Testis (tissue), 2 donors: ENCODE measurements around the gene LPAR3.

ENCODE experiments used
- POLR2A ChIP-seq: fragments of 450-650 bp; IDR thresholded peaks from one replicate; pipeline ENCODE4 v1.6.1; 2017; ENCODE audit warnings: antibody characterized with exemption, mild to moderate bottlenecking, moderate library complexity
- TF ChIP-seq, protein P1 (sequence below), 3 experiments: fragments of 450-650 bp in 2 of 3; fragments of 200-600 bp in 1 of 3; sonication (generic) in 1 of 3; IDR thresholded peaks; one replicate each; pipeline ENCODE4 v1.5.1; 2016 to 2019; ENCODE audit warnings: antibody characterized with exemption in 3 of 3, mild to moderate bottlenecking in 2 of 3, moderate library complexity in 1 of 3

- TF ChIP-seq, protein P1, sequence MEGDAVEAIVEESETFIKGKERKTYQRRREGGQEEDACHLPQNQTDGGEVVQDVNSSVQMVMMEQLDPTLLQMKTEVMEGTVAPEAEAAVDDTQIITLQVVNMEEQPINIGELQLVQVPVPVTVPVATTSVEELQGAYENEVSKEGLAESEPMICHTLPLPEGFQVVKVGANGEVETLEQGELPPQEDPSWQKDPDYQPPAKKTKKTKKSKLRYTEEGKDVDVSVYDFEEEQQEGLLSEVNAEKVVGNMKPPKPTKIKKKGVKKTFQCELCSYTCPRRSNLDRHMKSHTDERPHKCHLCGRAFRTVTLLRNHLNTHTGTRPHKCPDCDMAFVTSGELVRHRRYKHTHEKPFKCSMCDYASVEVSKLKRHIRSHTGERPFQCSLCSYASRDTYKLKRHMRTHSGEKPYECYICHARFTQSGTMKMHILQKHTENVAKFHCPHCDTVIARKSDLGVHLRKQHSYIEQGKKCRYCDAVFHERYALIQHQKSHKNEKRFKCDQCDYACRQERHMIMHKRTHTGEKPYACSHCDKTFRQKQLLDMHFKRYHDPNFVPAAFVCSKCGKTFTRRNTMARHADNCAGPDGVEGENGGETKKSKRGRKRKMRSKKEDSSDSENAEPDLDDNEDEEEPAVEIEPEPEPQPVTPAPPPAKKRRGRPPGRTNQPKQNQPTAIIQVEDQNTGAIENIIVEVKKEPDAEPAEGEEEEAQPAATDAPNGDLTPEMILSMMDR (IDR thresholded peaks at IDR 0.05), result no peak
- TF ChIP-seq POLR2A, result no peak
Measured at GRCh38 chr1:84859866-84860265, 33.1 kb downstream of the LPAR3 start.
